ENCODE results near the gene TLX3.
"Not testable (repeated sequence)": the region's sequence is repeated elsewhere in the genome, so short reads cannot be mapped to it uniquely, and the experiment has no call there.

The TLX3 gene

DNA sequence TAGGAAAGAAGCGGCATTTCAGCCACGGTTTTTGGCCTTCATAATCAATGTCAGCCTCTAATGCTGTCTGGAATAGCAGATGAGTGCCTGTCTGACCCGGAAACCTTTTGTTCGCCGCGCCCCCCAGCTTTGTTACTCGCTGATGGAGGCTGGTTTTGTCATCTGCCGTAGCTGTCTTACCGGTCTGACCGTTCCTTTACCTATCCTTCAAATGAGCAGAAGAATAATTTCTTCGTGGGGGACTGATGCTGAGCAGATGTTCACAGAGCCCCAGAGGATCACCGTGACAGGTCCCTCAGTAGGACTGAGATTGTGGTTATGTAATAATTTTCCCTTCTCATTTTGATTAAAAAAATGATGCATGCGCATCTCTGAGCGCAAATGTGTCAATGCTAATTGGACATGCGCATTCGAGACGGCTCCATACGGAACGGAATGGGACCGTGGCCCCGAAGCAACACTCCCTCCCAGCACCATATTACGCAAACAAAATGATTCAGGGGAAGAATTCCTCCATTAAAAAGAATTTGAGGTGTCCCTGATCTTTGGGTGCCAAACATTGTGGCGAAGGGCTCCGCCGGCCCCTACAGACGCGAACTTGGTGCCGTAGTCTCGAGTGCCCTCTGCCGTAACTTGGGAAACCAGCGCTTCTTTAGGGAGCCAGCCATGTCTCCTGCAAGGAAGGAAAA lies 27.6 kb downstream of the TLX3 start:
- Histone ChIP-seq H3K4me3 (ENCODE audit: low read length) (peak overlapping the region; percentile 83), H3K9ac (ENCODE audit: low read length) (peak overlapping the region; percentile 53), H3K27me3 (replicated peaks; ENCODE audit: control insufficient read depth, insufficient read depth, low read length) (peaks cover 63% of the 10 kb centered on the region), H3K9me3 (ENCODE audit: control insufficient read depth, low read length) (no peaks in the 10 kb centered on the region), H3K36me3 (ENCODE audit: control insufficient read depth, insufficient read depth, low read length, severe bottlenecking) (no peaks in the 10 kb centered on the region), H3K4me1 (ENCODE audit: control insufficient read depth, insufficient read depth, low read length) (peaks cover 3% of the 10 kb centered on the region)
- peak; percentile 88 for DNase-seq (ENCODE audit: low read depth)

DNA sequence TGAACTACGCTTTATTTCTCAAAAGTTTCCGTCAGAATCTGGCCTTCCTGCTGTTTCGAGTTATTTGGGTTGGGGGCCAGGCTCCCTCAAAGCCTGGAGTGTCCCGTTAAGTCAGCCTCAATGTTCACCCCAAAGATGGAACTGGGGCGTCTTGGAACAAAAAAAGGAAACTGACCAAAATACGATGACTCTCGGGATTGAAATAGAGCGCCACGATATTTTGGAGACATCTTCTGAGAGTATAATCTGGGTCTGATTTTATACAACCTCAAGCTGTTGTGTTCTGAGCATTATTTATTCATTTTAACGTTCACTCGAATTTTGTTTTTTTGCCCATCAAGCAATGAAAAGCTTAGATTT lies 28.1 kb downstream of the TLX3 start:
- Histone ChIP-seq H3K9me3 (ENCODE audit: control insufficient read depth, low read length) (no peaks in the 10 kb centered on the region), H3K27me3 (replicated peaks; ENCODE audit: control insufficient read depth, insufficient read depth, low read length) (peaks cover 58% of the 10 kb centered on the region), H3K4me3 (ENCODE audit: low read length) (peak overlapping the region; percentile 83), H3K4me1 (ENCODE audit: control insufficient read depth, insufficient read depth, low read length) (peaks cover 3% of the 10 kb centered on the region), H3K36me3 (ENCODE audit: control insufficient read depth, insufficient read depth, low read length, severe bottlenecking) (no peaks in the 10 kb centered on the region), H3K9ac (ENCODE audit: low read length) (peak overlapping the region; percentile 53)
- DNase-seq (ENCODE audit: low read depth), result no peak

GRCh38 chr5:171340042-171340441 lies 31.0 kb downstream of the TLX3 start:
- H3K36me3 ChIP-seq (ENCODE audit: control insufficient read depth, insufficient read depth, low read length, severe bottlenecking), result no peaks in the 10 kb centered on the region

GRCh38 chr5:171340491-171340890 lies 31.4 kb downstream of the TLX3 start:
- Histone ChIP-seq H3K36me3 (ENCODE audit: control insufficient read depth, insufficient read depth, low read length, severe bottlenecking) (no peaks in the 10 kb centered on the region), H3K4me1 (ENCODE audit: control insufficient read depth, insufficient read depth, low read length) (peaks cover 3% of the 10 kb centered on the region), H3K27me3 (replicated peaks; ENCODE audit: control insufficient read depth, insufficient read depth, low read length) (peaks cover 44% of the 10 kb centered on the region), H3K4me3 (ENCODE audit: low read length) (no peak overlapping the region), H3K9ac (ENCODE audit: low read length) (no peak overlapping the region), H3K9me3 (ENCODE audit: control insufficient read depth, low read length) (no peaks in the 10 kb centered on the region)
- no peak for DNase-seq (ENCODE audit: low read depth)

More at GRCh38 chr5:171340042-171340441, 31.0 kb downstream of the TLX3 start:
- Histone ChIP-seq H3K9ac (ENCODE audit: low read length) (no peak overlapping the region), H3K9me3 (ENCODE audit: control insufficient read depth, low read length) (no peaks in the 10 kb centered on the region), H3K27me3 (replicated peaks; ENCODE audit: control insufficient read depth, insufficient read depth, low read length) (peaks cover 48% of the 10 kb centered on the region), H3K4me1 (ENCODE audit: control insufficient read depth, insufficient read depth, low read length) (peaks cover 3% of the 10 kb centered on the region), H3K4me3 (ENCODE audit: low read length) (no peak overlapping the region)
- DNase-seq (ENCODE audit: low read depth), result no peak

GRCh38 chr5:171342362-171343111 lies 33.5 kb downstream of the TLX3 start:
- no peaks in the 10 kb centered on the region for H3K4me1 ChIP-seq (ENCODE audit: control insufficient read depth, insufficient read depth, low read length)
- no peaks in the 10 kb centered on the region for H3K9me3 ChIP-seq (ENCODE audit: control insufficient read depth, low read length)
- DNase-seq (ENCODE audit: low read depth), result peak; percentile 88

DNA sequence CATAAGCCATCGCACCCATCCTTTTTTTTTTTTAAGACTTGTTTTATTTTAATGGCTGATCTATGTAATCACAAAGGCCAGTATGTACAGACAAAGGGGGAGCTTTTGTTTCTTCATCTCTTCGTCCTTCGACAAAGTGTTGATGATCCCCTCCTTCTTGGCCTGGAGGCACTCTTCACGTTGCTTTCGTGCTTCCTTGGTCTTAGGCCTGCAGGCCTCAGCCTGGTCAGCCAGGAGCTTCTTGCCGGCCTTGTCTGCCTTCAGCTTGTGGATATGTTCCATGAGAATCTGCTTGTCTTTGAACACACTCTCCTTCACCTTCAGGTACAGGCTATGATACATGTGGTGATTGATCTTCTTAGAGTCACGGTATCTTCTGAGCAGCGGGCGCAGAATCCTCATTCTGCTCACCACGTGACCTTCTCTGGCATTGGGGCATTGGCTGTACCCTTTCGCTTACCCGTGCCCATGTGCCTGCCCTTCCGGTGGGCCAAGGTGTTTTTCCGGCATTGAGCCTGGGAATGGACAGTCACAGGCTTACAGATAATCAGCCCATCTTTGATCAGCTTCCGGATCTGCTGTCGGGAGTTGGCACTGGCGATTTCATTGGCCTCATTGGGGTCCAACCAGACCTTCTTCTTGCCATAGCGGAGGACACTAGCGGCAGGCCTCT lies 36.0 kb downstream of the TLX3 start:
- no peaks in the 10 kb centered on the region for H3K9me3 ChIP-seq (ENCODE audit: control insufficient read depth, low read length)
- H3K4me1 ChIP-seq (ENCODE audit: control insufficient read depth, insufficient read depth, low read length), result no peaks in the 10 kb centered on the region
- H3K36me3 ChIP-seq (ENCODE audit: control insufficient read depth, insufficient read depth, low read length, severe bottlenecking), result no peaks in the 10 kb centered on the region
- no peak overlapping the region for H3K4me3 ChIP-seq (ENCODE audit: low read length)
- no peak for DNase-seq (ENCODE audit: low read depth)
- peaks cover 19% of the 10 kb centered on the region for H3K27me3 ChIP-seq (replicated peaks; ENCODE audit: control insufficient read depth, insufficient read depth, low read length)
- no peak overlapping the region for H3K9ac ChIP-seq (ENCODE audit: low read length)

More at GRCh38 chr5:171342362-171343111, 33.5 kb downstream of the TLX3 start:
- H3K27me3 ChIP-seq (replicated peaks; ENCODE audit: control insufficient read depth, insufficient read depth, low read length), result peaks cover 35% of the 10 kb centered on the region
- no peak overlapping the region for H3K4me3 ChIP-seq (ENCODE audit: low read length)
- H3K9ac ChIP-seq (ENCODE audit: low read length), result no peak overlapping the region
- H3K36me3 ChIP-seq (ENCODE audit: control insufficient read depth, insufficient read depth, low read length, severe bottlenecking), result no peaks in the 10 kb centered on the region

DNA sequence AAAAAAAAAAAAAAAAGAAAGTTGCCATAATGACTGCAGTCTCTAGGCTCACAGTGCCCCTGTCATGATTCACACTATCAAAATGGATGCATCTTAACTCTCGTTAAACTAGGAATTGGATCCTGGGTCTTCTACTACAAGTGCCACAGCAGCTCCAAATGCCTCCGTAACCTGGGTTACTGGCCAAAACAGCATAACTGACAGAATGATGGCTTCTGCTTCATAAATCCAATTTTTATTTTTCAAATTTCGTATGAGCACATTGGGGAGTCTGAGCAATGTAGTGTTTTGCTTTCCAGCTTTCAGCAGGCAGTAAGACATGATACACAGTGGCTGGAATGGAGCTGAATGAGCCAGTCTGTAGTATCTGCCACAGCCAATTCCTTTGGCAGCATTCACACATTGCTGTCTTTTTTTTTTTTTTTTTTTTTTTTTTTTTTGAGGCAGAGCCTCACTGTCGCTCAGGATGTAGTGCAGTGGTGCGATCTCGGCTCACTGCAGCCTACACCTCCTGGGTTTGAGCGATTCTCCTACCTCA lies 42.6 kb downstream of the TLX3 start:
- no peaks in the 10 kb centered on the region for H3K9me3 ChIP-seq (ENCODE audit: control insufficient read depth, low read length)
- no peak overlapping the region for H3K9ac ChIP-seq (ENCODE audit: low read length)
- no peak overlapping the region for H3K4me3 ChIP-seq (ENCODE audit: low read length)
- H3K36me3 ChIP-seq (ENCODE audit: control insufficient read depth, insufficient read depth, low read length, severe bottlenecking), result no peaks in the 10 kb centered on the region
- H3K27me3 ChIP-seq (replicated peaks; ENCODE audit: control insufficient read depth, insufficient read depth, low read length), result peaks cover 3% of the 10 kb centered on the region
- DNase-seq (ENCODE audit: low read depth), result no peak
- no peaks in the 10 kb centered on the region for H3K4me1 ChIP-seq (ENCODE audit: control insufficient read depth, insufficient read depth, low read length)

- Histone ChIP-seq H3K27me3 (replicated peaks; ENCODE audit: control insufficient read depth, insufficient read depth, low read length) (no peaks in the 10 kb centered on the region), H3K36me3 (ENCODE audit: control insufficient read depth, insufficient read depth, low read length, severe bottlenecking) (no peaks in the 10 kb centered on the region), H3K9ac (ENCODE audit: low read length) (no peak overlapping the region), H3K9me3 (ENCODE audit: control insufficient read depth, low read length) (no peaks in the 10 kb centered on the region), H3K4me3 (ENCODE audit: low read length) (no peak overlapping the region), H3K4me1 (ENCODE audit: control insufficient read depth, insufficient read depth, low read length) (no peaks in the 10 kb centered on the region)
- DNase-seq (ENCODE audit: low read depth), result no peak
Observed at GRCh38 chr5:171355302-171355724, 46.3 kb downstream of the TLX3 start.

DNA sequence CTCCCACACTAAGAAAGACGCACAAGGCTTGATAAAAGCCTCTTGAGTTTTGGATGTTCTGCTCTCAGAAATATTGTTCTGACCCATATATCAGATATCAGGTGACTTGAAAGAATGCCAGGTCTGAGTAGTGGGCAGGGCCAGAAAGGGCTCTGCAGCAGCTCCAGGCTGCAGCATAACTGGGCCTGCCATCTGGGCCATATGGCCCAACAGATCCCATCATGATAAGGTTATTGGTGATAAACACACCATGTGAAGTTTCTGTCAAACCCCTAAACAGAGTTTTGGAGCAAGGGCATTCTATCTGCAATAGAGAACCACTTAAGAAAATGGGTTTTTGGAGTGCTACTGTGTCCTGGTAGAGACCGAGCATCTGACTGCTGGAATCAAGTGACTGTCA lies 48.8 kb downstream of the TLX3 start:
- Histone ChIP-seq H3K27me3 (replicated peaks; ENCODE audit: control insufficient read depth, insufficient read depth, low read length) (no peaks in the 10 kb centered on the region), H3K9ac (ENCODE audit: low read length) (no peak overlapping the region), H3K9me3 (ENCODE audit: control insufficient read depth, low read length) (no peaks in the 10 kb centered on the region), H3K4me1 (ENCODE audit: control insufficient read depth, insufficient read depth, low read length) (no peaks in the 10 kb centered on the region), H3K4me3 (ENCODE audit: low read length) (no peak overlapping the region), H3K36me3 (ENCODE audit: control insufficient read depth, insufficient read depth, low read length, severe bottlenecking) (no peaks in the 10 kb centered on the region)
- DNase-seq (ENCODE audit: low read depth), result no peak

DNA sequence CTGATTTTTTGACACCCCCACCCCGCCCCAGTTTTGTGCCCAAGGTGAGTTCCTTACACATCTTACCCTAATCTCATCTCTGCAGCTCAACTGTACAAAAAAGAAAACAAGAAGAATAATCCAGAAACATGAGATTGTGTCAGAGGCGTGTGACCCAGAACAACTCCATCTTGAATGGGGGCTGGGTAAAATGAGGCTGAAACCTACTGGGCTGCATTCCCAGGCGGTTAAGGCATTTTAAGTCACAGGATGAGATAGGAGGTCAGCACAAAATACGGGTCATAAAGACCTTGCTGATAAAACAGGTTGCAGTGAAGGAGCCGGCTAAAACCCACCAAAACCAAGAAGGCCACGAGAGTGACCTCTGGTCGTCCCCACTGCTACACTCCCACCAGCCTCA lies 52.1 kb downstream of the TLX3 start:
- not testable (repeated sequence) for DNase-seq (ENCODE audit: low read depth); H3K36me3 ChIP-seq (ENCODE audit: control insufficient read depth, insufficient read depth, low read length, severe bottlenecking); H3K4me3 ChIP-seq (ENCODE audit: low read length); H3K27me3 ChIP-seq (replicated peaks; ENCODE audit: control insufficient read depth, insufficient read depth, low read length); H3K9me3 ChIP-seq (ENCODE audit: control insufficient read depth, low read length); H3K4me1 ChIP-seq (ENCODE audit: control insufficient read depth, insufficient read depth, low read length); H3K9ac ChIP-seq (ENCODE audit: low read length)
